A549 (cell line): ENCODE data around the gene GRPR. TPM values are rescaled to one million over a fixed set of nuclear protein-coding genes. Genes with fewer than 3 reads are reported as not detected.

Experiments used
- ATAC-seq, 2 experiments: fragments of 200-7000 bp in 1 of 2; fragments of >200 bp in 1 of 2; cut with Nextera tagmentation in 1 of 2; cut with Tn5 transposase in 1 of 2; 3 replicates each; pipeline versions ENCODE4 v1.8.0 to v1.9.1; 2018 to 2020; ENCODE audit warnings: mild to moderate bottlenecking in 1 of 2, moderate library complexity in 1 of 2
- CTCF ChIA-PET: fragments of 300-600 bp; sonication (Branson Sonifier 250); formaldehyde crosslinking; extraction: SDS; loops from one replicate; lab custom pipeline; 2021; ENCODE audit warnings: antibody characterized with exemption, inconsistent platforms; lab: Yijun Ruan, JAX
- POLR2A ChIA-PET: fragments of 350-600 bp; formaldehyde crosslinking; extraction: SDS; loops from one replicate; lab custom pipeline; 2021; ENCODE audit warnings: antibody characterized with exemption, inconsistent platforms; lab: Yijun Ruan, JAX
- DNase-seq, 2 experiments: peaks; one replicate each; pipeline versions ENCODE4 v3.0.0 to v3.0.0-alpha.2; 2011 to 2016; ENCODE audit warnings: low read depth in 1 of 2, low spot score in 1 of 2
- FAIRE-seq: peaks from 2 replicates; lab custom pipeline; 2011; peaks lifted over from hg19 to GRCh38; lab: Jason Lieb, UNC
- H3K27ac ChIP-seq, 2 experiments: fragments of >200 bp; sonication (Bioruptor Twin); formaldehyde crosslinking; 3 replicates each; pipeline ENCODE4 v1.5.1; 2016 to 2017
- H3K4me1 ChIP-seq: fragments of >200 bp; sonication (Bioruptor Twin); formaldehyde crosslinking; 3 replicates; pipeline ENCODE4 v1.6.1; 2016
- H3K4me2 ChIP-seq: fragments of >200 bp; sonication (Bioruptor Twin); formaldehyde crosslinking; 3 replicates; pipeline ENCODE4 v1.6.1; 2016
- H3K4me3 ChIP-seq: fragments of >200 bp; sonication (Bioruptor Twin); formaldehyde crosslinking; 3 replicates; pipeline ENCODE4 v1.5.1; 2016
- H3K9me3 ChIP-seq: fragments of >200 bp; sonication (Bioruptor Twin); formaldehyde crosslinking; 3 replicates; pipeline ENCODE4 v1.6.1; 2016
- CBX2 ChIP-seq: fragments of 200-600 bp; sonication (generic); IDR thresholded peaks from 2 replicates; pipeline ENCODE4 v1.6.1; 2016; ENCODE audit warnings: low read depth, mild to moderate bottlenecking, borderline replicate concordance
- CTCF ChIP-seq: fragments of >200 bp; sonication (Bioruptor Twin); formaldehyde crosslinking; IDR thresholded peaks from 3 replicates; pipeline ENCODE4 v1.5.1; 2016
- EHMT2 ChIP-seq: fragments of 200-600 bp; sonication (generic); IDR thresholded peaks from 2 replicates; pipeline ENCODE4 v1.6.1; 2016; ENCODE audit warnings: antibody characterized with exemption, low read depth, mild to moderate bottlenecking, moderate library complexity
- FOSL2 ChIP-seq, 2 experiments: fragments of 450-650 bp in 1 of 2; fragments of >200 bp in 1 of 2; sonication (Bioruptor Twin) in 1 of 2; formaldehyde crosslinking; IDR thresholded peaks; 2 replicates each; pipeline versions ENCODE4 v1.5.0 to v1.6.1; 2016 to 2020; ENCODE audit warnings: mild to moderate bottlenecking in 1 of 2, moderate library complexity in 1 of 2
- HDAC2 ChIP-seq: fragments of 200-600 bp; sonication (generic); IDR thresholded peaks from 2 replicates; pipeline ENCODE4 v1.6.1; 2016
- HOXA7 ChIP-seq: fragments of 250-450 bp; sonication (Bioruptor Pico); IDR thresholded peaks from 2 replicates; pipeline ENCODE4 v1.5.0; 2020; ENCODE audit warnings: mild to moderate bottlenecking, moderate library complexity
- HOXB5 ChIP-seq: fragments of 250-450 bp; sonication (Bioruptor Pico); IDR thresholded peaks from 2 replicates; pipeline ENCODE4 v1.5.0; 2020; ENCODE audit warnings: mild to moderate bottlenecking, moderate library complexity
- MAX ChIP-seq: IDR thresholded peaks from 2 replicates; pipeline ENCODE4 v1.6.1; 2012
- POLR2A ChIP-seq: IDR thresholded peaks from 2 replicates; pipeline ENCODE4 v1.6.1; 2012; ENCODE audit warnings: mild to moderate bottlenecking, low read length
- POLR2AphosphoS2 ChIP-seq: conservative IDR thresholded peaks from 2 replicates; pipeline ENCODE4 v1.6.1; 2012; ENCODE audit warnings: low read length, improper control_type of control experiment, inconsistent platforms
- REST ChIP-seq: fragments of 200-600 bp; sonication (generic); IDR thresholded peaks from 2 replicates; pipeline ENCODE4 v1.6.1; 2016; ENCODE audit warnings: antibody characterized with exemption, mild to moderate bottlenecking, moderate library complexity
- RFX5 ChIP-seq: fragments of 450-650 bp; IDR thresholded peaks from 2 replicates; pipeline ENCODE4 v1.7.1; 2014; ENCODE audit warnings: antibody characterized with exemption, mild to moderate bottlenecking, moderate library complexity
- TFCP2L1 ChIP-seq: fragments of 250-450 bp; sonication (Bioruptor Pico); IDR thresholded peaks from 2 replicates; pipeline ENCODE4 v1.5.0; 2021; ENCODE audit warnings: mild to moderate bottlenecking
- TP53 ChIP-seq: fragments of 250-450 bp; sonication (Bioruptor Pico); IDR thresholded peaks from 2 replicates; pipeline ENCODE4 v1.5.0; 2021; ENCODE audit warnings: mild to moderate bottlenecking, moderate library complexity
- ZFP36 ChIP-seq: fragments of 450-650 bp; IDR thresholded peaks from 2 replicates; pipeline ENCODE4 v1.6.1; 2014; ENCODE audit warnings: borderline replicate concordance; ENCODE audit not compliant: partially characterized antibody
- WGBS: methylation state at CpG from one replicate; pipeline ENCODE4 v1.1.6; 2017; ENCODE audit errors: missing lambda C conversion rate; 5-methylcytosine and 5-hydroxymethylcytosine counted together
- polyA plus RNA-seq, 4 experiments: library from polyadenylated mRNA; depleted of rRNA in 3 of 4; stranded (reverse); fragments of >200 nt; fragmentation: RNase III in 1 of 4; extraction: RNeasy Plus Mini Kit Qiagen cat#74134 plus additional on column Dnase treatment in 1 of 4; gene quantifications; 2 replicates in 3 of 4; 3 replicates in 1 of 4; pipeline ENCODE4 v1.2.3, GENCODE V29; 2011 to 2017

GRPR gene
- polyA plus RNA-seq, 2 of the 4 experiments (the other 2 are of a cell fraction): 0.04 to 0.06 TPM

GRCh38 chrX:16202943-16203342, 79.6 kb downstream of the GRPR start:
- ATAC-seq: no peak
- CTCF ChIA-PET: no interaction called here

More at GRCh38 chrX:16202943-16203342, 79.6 kb downstream of the GRPR start:
- Histone ChIP-seq H3K27ac (no peak overlapping the region), H3K4me2 (no peak overlapping the region), H3K4me1 (no peaks in the 10 kb centered on the region), H3K9me3 (no peaks in the 10 kb centered on the region), H3K4me3 (no peak overlapping the region)
- 68% methylated on average over 4 of the region's 4 CpGs for WGBS
- no peak for DNase-seq
- POLR2A ChIA-PET: no interaction called here
- FAIRE-seq: no peak
- no peak for TF ChIP-seq TFCP2L1
- no peak for TF ChIP-seq MAX
- no peak for TF ChIP-seq REST
- TF ChIP-seq POLR2A: no peak
- TF ChIP-seq EHMT2: no peak
- TF ChIP-seq CBX2: no peak
- no peak for TF ChIP-seq FOSL2 (IDR thresholded peaks at IDR 0.05)
- TF ChIP-seq FOSL2 (CRISPR knock-in tag; IDR thresholded peaks at IDR 0.05): no peak
- no peak for TF ChIP-seq TP53 (CRISPR knock-in tag)
- TF ChIP-seq CTCF: no peak
- no peak for TF ChIP-seq HOXB5 (CRISPR knock-in tag)
- TF ChIP-seq ZFP36: no peak
- TF ChIP-seq RFX5: no peak
- TF ChIP-seq HOXA7 (CRISPR knock-in tag): no peak
- no peak for TF ChIP-seq POLR2AphosphoS2
- no peak for TF ChIP-seq HDAC2
- TF ChIP-seq, all 56 proteins: peak for 0

Other genes starting within 250 kb of the GRPR start
- not detected in 2 replicates for gene MAGEB17, start 43.9 kb downstream of the GRPR start, polyA plus RNA-seq (2011; rRNA removed)
- not detected in 3 replicates for gene MAGEB17, start 43.9 kb downstream of the GRPR start, polyA plus RNA-seq (2017; fragmentation: RNase III; extraction: RNeasy Plus Mini Kit Qiagen cat#74134 plus additional on column Dnase treatment)